Measurements from ENCODE around the gene MAP1S. TPM values are rescaled to one million over a fixed set of nuclear protein-coding genes. Genes with fewer than 3 reads are reported as not detected.

Gene MAP1S
- total and polyA plus RNA-seq, 2 donors (not counting 1 experiment from before 2014, with no cell fraction given), result 10.5 to 18.3 TPM

DNA sequence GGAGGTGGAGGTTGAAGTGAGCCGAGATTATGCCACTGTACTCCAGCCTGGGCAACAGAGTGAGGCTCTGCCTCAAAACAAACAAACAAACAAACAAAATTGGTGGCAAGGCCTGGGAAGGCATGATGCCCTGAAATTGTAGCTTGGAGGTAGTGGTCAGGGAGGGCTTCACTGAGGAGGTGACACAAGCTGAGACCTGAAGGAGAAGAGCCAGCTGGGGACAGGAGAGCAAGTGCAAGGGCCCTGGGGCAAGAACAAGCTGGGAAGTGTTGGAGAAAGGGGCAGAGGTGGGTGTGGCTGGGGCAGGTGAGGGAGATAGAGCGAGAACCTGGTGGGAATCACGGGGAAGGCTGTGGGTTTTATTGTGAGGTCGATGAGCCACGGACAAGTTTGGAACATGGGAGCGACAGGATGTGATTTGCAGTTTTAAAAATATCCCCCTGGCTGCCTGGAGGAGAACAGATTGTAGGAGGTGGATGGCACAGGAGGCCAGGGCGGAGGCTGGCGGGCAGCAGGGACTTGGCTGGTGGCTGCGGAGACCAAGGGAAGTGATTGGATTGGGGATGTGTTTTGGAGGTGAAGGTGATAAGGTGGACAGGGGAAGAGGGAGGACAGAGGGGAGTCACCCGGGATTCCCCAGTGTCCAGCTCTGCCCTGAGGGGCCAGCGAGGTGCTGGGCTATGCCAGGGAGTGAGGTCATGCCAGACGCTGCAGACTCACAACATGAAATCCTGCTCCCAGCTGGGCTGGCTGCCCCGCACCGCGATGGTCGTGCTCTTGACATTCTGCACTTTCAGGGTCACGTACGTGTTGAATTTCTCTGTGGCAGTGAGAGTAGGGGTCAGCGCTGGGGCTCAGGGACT is 45.1 kb upstream of the MAP1S start:
- no peaks in the 10 kb centered on the region for H3K4me1 ChIP-seq (ENCODE audit: control insufficient read depth, extremely low read depth, insufficient read depth, low read length)
- H3K27me3 ChIP-seq (ENCODE audit: control insufficient read depth, insufficient read depth, low read length), result no peaks in the 10 kb centered on the region
- no peak for DNase-seq (ENCODE audit: low read depth in 2 of 2)
- TF ChIP-seq EZH2 (IDR thresholded peaks at IDR 0.05; ENCODE audit: low read length, missing control alignments), result no peak
- TF ChIP-seq, protein P1, sequence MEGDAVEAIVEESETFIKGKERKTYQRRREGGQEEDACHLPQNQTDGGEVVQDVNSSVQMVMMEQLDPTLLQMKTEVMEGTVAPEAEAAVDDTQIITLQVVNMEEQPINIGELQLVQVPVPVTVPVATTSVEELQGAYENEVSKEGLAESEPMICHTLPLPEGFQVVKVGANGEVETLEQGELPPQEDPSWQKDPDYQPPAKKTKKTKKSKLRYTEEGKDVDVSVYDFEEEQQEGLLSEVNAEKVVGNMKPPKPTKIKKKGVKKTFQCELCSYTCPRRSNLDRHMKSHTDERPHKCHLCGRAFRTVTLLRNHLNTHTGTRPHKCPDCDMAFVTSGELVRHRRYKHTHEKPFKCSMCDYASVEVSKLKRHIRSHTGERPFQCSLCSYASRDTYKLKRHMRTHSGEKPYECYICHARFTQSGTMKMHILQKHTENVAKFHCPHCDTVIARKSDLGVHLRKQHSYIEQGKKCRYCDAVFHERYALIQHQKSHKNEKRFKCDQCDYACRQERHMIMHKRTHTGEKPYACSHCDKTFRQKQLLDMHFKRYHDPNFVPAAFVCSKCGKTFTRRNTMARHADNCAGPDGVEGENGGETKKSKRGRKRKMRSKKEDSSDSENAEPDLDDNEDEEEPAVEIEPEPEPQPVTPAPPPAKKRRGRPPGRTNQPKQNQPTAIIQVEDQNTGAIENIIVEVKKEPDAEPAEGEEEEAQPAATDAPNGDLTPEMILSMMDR (conservative IDR thresholded peaks at IDR 0.05 in 1 of 2, IDR thresholded peaks at IDR 0.05 in 1 of 2; ENCODE audit: low read depth in 1 of 2, low read length in 2 of 2), result no peak
- H4K20me1 ChIP-seq (ENCODE audit: control insufficient read depth, extremely low read depth, insufficient read depth, low read length), result no peaks in the 10 kb centered on the region
- no peaks in the 10 kb centered on the region for H3K36me3 ChIP-seq (ENCODE audit: control insufficient read depth, insufficient read depth, low read length)
- no peaks in the 10 kb centered on the region for H3K9me3 ChIP-seq (ENCODE audit: control insufficient read depth, insufficient read depth, low read depth, low read length)
- no peak overlapping the region for H3K4me3 ChIP-seq (replicated peaks in 1 of 4; ENCODE audit: control extremely low read depth in 1 of 4, insufficient read depth in 1 of 4, low read depth in 3 of 4, low read length in 4 of 4)
- no peak overlapping the region for H3K4me2 ChIP-seq (ENCODE audit: extremely low read depth, insufficient read depth, low read length)
- H3K27ac ChIP-seq (ENCODE audit: insufficient read depth, low read length), result no peak overlapping the region
- H3K79me2 ChIP-seq (ENCODE audit: control insufficient read depth, insufficient read depth, low read length), result no peaks in the 10 kb centered on the region
- H3K9ac ChIP-seq (ENCODE audit: insufficient read depth, low read length), result no peak overlapping the region
- H2AFZ ChIP-seq (ENCODE audit: low read length), result no peak overlapping the region

DNA sequence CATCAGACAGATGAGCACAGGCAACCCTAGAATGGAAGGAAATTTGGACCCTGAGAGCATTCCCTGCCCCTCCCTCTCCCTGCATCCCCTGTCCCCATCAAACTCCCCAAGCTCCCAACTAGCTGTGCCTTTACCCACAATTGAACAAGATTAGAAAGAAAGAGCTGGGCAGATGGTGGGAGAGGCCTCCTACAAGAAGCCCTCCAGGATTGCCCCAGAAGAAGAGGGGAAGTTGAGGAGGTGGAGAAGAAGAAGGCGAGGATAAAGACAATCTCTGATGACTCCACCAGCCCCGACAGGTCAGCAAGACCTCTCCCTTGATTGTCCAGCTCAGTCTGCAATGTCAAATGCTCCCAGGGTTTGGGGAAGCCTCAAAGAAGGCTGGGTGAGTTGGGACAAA is 43.0 kb upstream of the MAP1S start:
- no peaks in the 10 kb centered on the region for H4K20me1 ChIP-seq (ENCODE audit: control insufficient read depth, extremely low read depth, insufficient read depth, low read length)
- H3K4me2 ChIP-seq (ENCODE audit: extremely low read depth, insufficient read depth, low read length), result no peak overlapping the region
- no peaks in the 10 kb centered on the region for H3K79me2 ChIP-seq (ENCODE audit: control insufficient read depth, insufficient read depth, low read length)
- no peak overlapping the region for H3K4me3 ChIP-seq (replicated peaks in 1 of 4; ENCODE audit: control extremely low read depth in 1 of 4, insufficient read depth in 1 of 4, low read depth in 3 of 4, low read length in 4 of 4)
- no peaks in the 10 kb centered on the region for H3K36me3 ChIP-seq (ENCODE audit: control insufficient read depth, insufficient read depth, low read length)
- no peak for TF ChIP-seq EZH2 (IDR thresholded peaks at IDR 0.05; ENCODE audit: low read length, missing control alignments)
- TF ChIP-seq, protein P1 (conservative IDR thresholded peaks at IDR 0.05 in 1 of 2, IDR thresholded peaks at IDR 0.05 in 1 of 2; ENCODE audit: low read depth in 1 of 2, low read length in 2 of 2), result no peak
- H3K27ac ChIP-seq (ENCODE audit: insufficient read depth, low read length), result no peak overlapping the region
- no peak for DNase-seq (ENCODE audit: low read depth in 2 of 2)
- no peak overlapping the region for H2AFZ ChIP-seq (ENCODE audit: low read length)
- no peaks in the 10 kb centered on the region for H3K9me3 ChIP-seq (ENCODE audit: control insufficient read depth, insufficient read depth, low read depth, low read length)
- H3K27me3 ChIP-seq (ENCODE audit: control insufficient read depth, insufficient read depth, low read length), result peaks cover 3% of the 10 kb centered on the region
- peaks cover 5% of the 10 kb centered on the region for H3K4me1 ChIP-seq (ENCODE audit: control insufficient read depth, extremely low read depth, insufficient read depth, low read length)
- H3K9ac ChIP-seq (ENCODE audit: insufficient read depth, low read length), result no peak overlapping the region

DNA sequence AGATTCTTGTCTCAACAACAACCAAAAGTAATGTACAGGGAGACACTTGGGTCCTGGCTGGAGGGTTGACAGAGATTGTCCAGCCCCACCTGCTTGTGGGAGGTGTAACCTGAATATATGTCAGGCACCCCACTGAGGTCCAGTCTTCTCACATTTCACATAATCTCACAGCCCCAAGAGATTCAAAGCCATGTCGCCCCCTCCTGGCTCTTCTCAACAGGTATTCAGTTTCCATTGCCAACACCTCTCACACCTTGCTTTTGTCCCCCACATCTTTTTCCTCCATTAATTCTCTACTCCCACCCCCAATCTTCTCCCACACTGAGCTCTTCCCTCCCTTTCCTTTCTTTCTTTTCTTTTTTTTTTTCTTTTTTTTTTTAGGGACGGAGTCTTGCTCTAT is 42.3 kb upstream of the MAP1S start:
- TF ChIP-seq, protein P1 (conservative IDR thresholded peaks at IDR 0.05 in 1 of 2, IDR thresholded peaks at IDR 0.05 in 1 of 2; ENCODE audit: low read depth in 1 of 2, low read length in 2 of 2), result no peak
- TF ChIP-seq EZH2 (IDR thresholded peaks at IDR 0.05; ENCODE audit: low read length, missing control alignments), result no peak
- Histone ChIP-seq H3K9ac (ENCODE audit: insufficient read depth, low read length) (no peak overlapping the region), H3K79me2 (ENCODE audit: control insufficient read depth, insufficient read depth, low read length) (no peaks in the 10 kb centered on the region), H3K36me3 (ENCODE audit: control insufficient read depth, insufficient read depth, low read length) (no peaks in the 10 kb centered on the region), H3K9me3 (ENCODE audit: control insufficient read depth, insufficient read depth, low read depth, low read length) (no peaks in the 10 kb centered on the region), H3K4me2 (ENCODE audit: extremely low read depth, insufficient read depth, low read length) (no peak overlapping the region), H4K20me1 (ENCODE audit: control insufficient read depth, extremely low read depth, insufficient read depth, low read length) (no peaks in the 10 kb centered on the region), H3K4me1 (ENCODE audit: control insufficient read depth, extremely low read depth, insufficient read depth, low read length) (peaks cover 5% of the 10 kb centered on the region), H3K27me3 (ENCODE audit: control insufficient read depth, insufficient read depth, low read length) (peaks cover 3% of the 10 kb centered on the region), H3K27ac (ENCODE audit: insufficient read depth, low read length) (no peak overlapping the region), H2AFZ (ENCODE audit: low read length) (no peak overlapping the region), H3K4me3 (replicated peaks in 1 of 4; ENCODE audit: control extremely low read depth in 1 of 4, insufficient read depth in 1 of 4, low read depth in 3 of 4, low read length in 4 of 4) (no peak overlapping the region)
- DNase-seq (ENCODE audit: low read depth in 2 of 2), result no peak

Data from fibroblast of lung (primary cell).